ENCODE data around the gene CCR3.

The CCR3 gene

DNA sequence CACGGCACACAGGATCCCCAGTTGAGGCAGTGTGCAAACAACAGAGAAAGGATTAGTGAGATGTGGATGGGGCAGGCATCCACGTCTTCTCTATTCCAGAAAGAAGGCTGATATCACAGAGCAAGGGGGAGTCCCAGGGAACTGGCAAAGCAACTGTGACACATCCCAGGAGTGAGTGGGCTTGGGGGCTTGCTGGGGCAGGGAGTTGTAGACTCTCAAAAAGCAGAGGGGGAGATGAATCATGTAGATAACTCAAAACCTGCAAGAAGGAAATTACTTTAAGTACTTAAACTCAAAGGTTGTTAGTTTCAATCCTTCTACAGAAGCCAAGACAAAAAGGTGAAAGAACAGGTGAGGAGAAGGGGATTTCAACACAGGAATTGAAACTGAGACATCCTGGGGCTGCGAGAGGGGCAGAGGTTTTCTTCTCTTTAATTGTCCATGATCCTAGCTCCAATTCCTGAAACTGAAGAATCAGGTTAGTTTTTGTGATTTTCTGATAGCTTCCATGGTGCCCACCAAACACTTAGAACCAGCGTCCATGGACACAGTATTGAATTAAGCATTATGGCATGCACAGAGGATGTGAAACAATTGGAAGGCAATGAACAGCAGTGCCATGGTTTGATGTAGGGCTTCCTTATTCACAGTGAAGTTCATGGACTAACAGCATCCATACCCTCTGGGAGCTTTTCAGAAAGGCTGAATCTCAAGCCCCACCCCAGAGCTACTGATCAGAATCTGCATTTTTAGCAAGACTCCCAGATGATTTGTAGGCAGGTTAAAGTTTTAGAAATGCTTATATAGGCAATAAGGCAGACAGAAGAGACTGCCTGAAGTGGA lies 52.0 kb downstream of the CCR3 start:
- no peak for DNase-seq (ENCODE audit: extremely low read depth in 1 of 2, low read depth in 1 of 2)

DNA sequence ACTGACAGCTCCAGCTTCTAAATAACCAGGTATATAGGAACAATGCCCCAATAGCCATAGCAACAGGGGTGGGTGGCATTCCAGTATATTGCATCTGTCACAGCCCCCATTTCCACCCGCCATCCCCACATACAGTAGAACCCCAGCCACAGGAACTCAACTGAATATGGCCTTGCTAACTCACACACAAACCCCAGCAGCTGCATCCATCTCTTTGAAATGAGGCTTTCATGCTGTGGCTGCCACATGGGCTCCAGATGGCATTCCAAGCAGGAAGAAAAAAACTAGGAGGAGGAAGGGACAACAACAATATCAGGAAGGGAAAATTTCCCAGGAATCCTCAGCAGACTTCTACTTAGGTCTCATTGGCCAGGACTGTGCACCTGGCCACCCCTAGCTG lies 54.6 kb downstream of the CCR3 start:
- no peak for DNase-seq (ENCODE audit: extremely low read depth in 1 of 2, low read depth in 1 of 2)

- no peak for DNase-seq (ENCODE audit: extremely low read depth in 1 of 2, low read depth in 1 of 2)
Observed at GRCh38 chr3:46297658-46298423, 55.6 kb downstream of the CCR3 start.

DNA sequence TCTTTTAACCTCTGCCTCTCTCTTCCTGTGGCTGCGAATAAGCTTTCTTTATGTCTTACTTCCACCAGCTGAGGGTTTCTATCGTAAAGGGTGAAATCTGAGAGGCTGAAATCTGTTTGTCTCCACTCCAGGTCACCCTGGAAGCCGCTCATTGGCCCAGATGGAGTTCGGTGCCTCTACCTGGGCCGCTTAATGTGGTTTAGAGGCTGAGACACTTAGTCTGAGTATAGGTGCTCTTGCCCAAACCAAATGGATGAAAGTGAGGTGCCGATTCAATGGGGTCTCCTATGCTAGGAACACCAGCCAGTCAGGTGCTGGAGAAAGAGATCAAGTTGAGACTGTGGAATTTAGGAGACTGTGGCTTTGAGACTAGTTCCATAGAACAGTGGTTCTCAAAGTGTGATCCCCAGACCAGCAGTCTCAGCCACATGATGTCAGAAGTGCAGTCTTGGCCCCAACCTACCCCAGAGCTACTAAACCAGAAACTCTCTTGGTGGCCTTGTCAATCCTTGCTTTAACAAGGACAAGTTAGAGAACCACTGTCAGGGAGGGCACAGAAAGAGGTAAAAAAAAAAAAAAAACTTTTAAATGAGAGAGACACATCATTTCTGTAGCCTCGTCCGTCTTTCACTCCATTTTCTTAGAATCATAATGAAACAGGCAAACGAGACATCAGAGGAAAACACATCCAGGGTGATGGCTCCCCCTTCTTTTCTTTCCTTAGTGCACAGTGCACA lies 56.8 kb downstream of the CCR3 start:
- DNase-seq (ENCODE audit: extremely low read depth in 1 of 2, low read depth in 1 of 2), result no peak

- no peak for DNase-seq (ENCODE audit: extremely low read depth in 1 of 2, low read depth in 1 of 2)
Observed at GRCh38 chr3:46299608-46300460, 57.6 kb downstream of the CCR3 start.

DNA sequence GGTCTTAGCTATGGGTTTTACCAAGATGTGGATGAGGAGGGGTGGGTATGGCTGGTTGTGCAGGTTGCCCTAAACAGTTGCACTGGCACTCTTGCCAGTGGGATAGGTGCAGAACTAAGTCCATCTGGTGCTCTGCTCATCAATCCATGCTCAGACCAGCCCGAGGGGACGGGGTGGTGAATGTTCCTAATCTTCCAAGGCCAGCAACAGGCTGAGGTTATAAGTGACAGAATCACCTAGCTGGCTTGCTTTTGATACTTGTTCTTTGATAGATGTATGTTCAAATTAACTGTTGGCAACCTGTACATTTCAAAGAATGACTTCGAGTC lies 58.2 kb downstream of the CCR3 start:
- DNase-seq (ENCODE audit: extremely low read depth in 1 of 2, low read depth in 1 of 2), result no peak

DNA sequence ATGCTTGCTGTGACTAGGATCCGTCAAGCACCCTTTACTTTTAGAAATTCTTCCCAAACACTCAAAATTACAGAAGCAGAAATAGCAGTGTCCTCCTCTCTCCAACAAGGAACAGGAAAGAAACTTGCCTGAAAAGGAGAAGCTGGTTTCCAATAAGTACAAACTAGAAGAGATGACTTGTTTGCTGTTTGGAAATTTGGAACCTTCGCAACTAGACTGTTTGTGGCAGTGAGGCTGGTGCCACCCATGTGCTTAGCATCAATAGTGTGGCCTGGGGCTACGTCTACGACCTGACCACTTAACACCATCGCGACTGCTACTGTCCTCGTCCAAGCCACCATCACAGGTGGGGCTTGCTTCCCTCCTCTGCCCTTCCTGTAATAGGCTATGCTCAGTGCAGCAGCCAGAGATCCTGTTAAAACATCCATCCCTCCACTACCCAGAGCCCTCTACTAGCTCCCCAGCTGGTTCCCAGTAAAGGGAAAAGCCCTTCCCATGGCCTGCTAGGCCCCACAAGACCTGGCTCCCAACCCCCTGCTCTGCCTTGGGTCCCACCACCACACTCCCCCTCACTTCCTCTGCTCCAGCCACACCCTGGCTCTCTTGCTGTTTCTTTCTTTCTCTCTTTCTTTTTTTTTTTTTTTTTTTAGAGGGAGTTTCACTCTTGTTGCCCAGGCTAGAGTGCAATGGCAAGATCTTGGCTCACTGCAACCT lies 59.0 kb downstream of the CCR3 start:
- DNase-seq (ENCODE audit: extremely low read depth in 1 of 2, low read depth in 1 of 2), result no peak

- DNase-seq (ENCODE audit: extremely low read depth in 1 of 2, low read depth in 1 of 2), result no peak
Observed at GRCh38 chr3:46303240-46303639, 61.0 kb downstream of the CCR3 start.

GRCh38 chr3:46304739-46305138 lies 62.5 kb downstream of the CCR3 start:
- no peak for DNase-seq (ENCODE audit: extremely low read depth in 1 of 2, low read depth in 1 of 2)

GRCh38 chr3:46312991-46313390 lies 70.7 kb downstream of the CCR3 start:
- no peak for DNase-seq (ENCODE audit: extremely low read depth in 1 of 2, low read depth in 1 of 2)

GRCh38 chr3:46314517-46314916 lies 72.3 kb downstream of the CCR3 start:
- DNase-seq (ENCODE audit: extremely low read depth in 1 of 2, low read depth in 1 of 2), result no peak

DNA sequence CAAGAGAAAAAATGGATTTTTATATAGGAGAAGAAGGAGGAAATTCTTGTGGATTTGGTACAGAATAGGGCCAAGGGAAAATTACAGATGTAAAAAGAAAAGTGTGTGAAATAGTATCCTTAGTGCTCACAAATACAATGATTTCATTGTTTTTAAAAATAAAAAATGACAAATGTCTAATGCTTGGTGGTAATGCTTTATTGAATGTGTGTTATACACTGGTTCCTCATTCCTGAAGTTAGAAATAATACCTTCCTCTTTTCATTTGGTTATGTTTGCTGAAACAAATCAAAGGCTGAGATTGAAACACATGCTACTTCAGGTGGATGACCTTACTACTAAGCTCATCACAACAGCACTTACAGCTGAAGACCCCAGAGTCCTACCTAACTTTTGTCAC lies 73.9 kb downstream of the CCR3 start:
- DNase-seq (ENCODE audit: extremely low read depth in 1 of 2, low read depth in 1 of 2), result no peak
